Subcutaneous abdominal adipose tissue (tissue), 5 donors: Measurements from ENCODE around the gene ARHGEF6.
A peak's percentile ranks its signal among the peaks of the same experiment; 100 is the strongest.

Experiments
- H3K27ac ChIP-seq: one replicate; pipeline ENCODE4 v1.7.0; 2013; ENCODE audit warnings: low read depth, mild to moderate bottlenecking, inconsistent platforms, low read length, moderate library complexity
- H3K27me3 ChIP-seq, 5 donors: one replicate each; pipeline ENCODE4 v1.7.0; 2013; ENCODE audit warnings: low read length in 5 of 5, inconsistent platforms in 1 of 5; ENCODE audit not compliant: control insufficient read depth in 5 of 5, insufficient read depth in 4 of 5
- H3K36me3 ChIP-seq, 5 donors: one replicate each; pipeline ENCODE4 v1.7.0; 2013; ENCODE audit warnings: low read length in 5 of 5; ENCODE audit not compliant: control insufficient read depth in 5 of 5, insufficient read depth in 5 of 5
- H3K4me1 ChIP-seq, 5 donors: one replicate each; pipeline ENCODE4 v1.7.0; 2013; ENCODE audit warnings: low read length in 5 of 5, mild to moderate bottlenecking in 3 of 5, moderate library complexity in 1 of 5; ENCODE audit not compliant: control insufficient read depth in 5 of 5, insufficient read depth in 5 of 5
- H3K4me3 ChIP-seq, 5 donors: one replicate each; pipeline ENCODE4 v1.7.0; 2013; ENCODE audit warnings: low read length in 5 of 5, low read depth in 1 of 5
- H3K9ac ChIP-seq, 5 donors: one replicate each; pipeline ENCODE4 v1.7.0; 2013; ENCODE audit warnings: low read length in 5 of 5, mild to moderate bottlenecking in 4 of 5, moderate library complexity in 3 of 5
- H3K9me3 ChIP-seq, 5 donors: one replicate each; pipeline ENCODE4 v1.7.0; 2013; ENCODE audit warnings: low read length in 5 of 5; ENCODE audit not compliant: control insufficient read depth in 5 of 5
- donor health status: healthy.
- donor health status: healthy.
- donor health status: healthy.
- donor health status: healthy.
- donor health status: healthy.

ARHGEF6 gene

DNA sequence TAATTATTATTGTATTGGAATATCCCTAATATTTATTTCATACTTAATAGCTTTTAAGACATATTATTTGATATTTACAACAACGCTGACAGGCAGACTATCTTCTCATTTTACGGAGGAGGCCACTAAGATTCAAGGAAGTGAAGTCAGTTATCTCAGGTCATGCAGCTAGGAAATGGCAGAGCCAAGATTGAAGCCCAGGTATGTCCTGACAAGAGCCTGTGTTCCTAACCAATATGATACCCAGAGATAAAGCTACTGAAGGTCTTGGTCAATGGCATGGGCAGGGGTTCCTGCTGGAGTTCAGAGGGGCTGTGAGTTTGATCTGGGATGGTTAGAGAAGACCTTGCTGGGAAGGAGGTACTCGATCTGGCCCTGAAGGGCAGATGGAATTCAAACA is 47.1 kb downstream of the ARHGEF6 start:
- Histone ChIP-seq H3K36me3 (peaks cover 2 to 4% (median 2%) of the 10 kb centered on the region in 5 donors), H3K9ac (no peak overlapping the region), H3K4me3 (no peak overlapping the region), H3K27me3 (peaks cover 0 to 3% (median 0%) of the 10 kb centered on the region in 5 donors), H3K4me1 (peaks cover 0 to 22% (median 12%) of the 10 kb centered on the region in 5 donors), H3K27ac (peak overlapping the region; percentile 11), H3K9me3 (no peaks in the 10 kb centered on the region)

DNA sequence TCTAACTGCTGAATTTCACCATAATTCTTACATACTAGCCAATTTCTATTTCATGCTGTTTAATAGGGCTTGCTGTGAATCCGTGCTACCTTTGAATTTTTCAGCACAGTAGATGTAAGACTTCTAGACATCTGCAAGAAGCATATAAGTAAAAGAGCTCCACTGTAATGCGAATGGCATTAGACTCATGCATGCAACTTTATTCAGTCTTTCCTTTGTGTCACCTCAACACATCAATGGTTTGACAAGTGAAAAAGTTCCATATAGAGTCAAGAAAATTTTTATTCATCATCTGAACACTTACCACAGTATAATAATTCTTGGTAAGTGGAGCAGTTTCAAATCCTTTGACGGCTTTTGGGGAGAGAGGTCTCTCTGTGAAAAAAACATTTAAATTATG is 48.9 kb downstream of the ARHGEF6 start:
- Histone ChIP-seq H3K27ac (peak overlapping the region; percentile 63), H3K4me3 (no peak overlapping the region), H3K9ac (no peak overlapping the region), H3K36me3 (peaks cover 0 to 3% (median 2%) of the 10 kb centered on the region in 5 donors), H3K9me3 (no peaks in the 10 kb centered on the region), H3K4me1 (peaks cover 0 to 23% (median 12%) of the 10 kb centered on the region in 5 donors), H3K27me3 (peaks cover 0 to 3% (median 0%) of the 10 kb centered on the region in 5 donors)

- Histone ChIP-seq H3K36me3 (peaks cover 0 to 3% (median 0%) of the 10 kb centered on the region in 5 donors), H3K9me3 (no peaks in the 10 kb centered on the region), H3K9ac (peak overlapping the region in 2 of 5 donors; percentile 19 to 46), H3K27me3 (peaks cover 0 to 3% (median 0%) of the 10 kb centered on the region in 5 donors), H3K27ac (peak overlapping the region; percentile 63), H3K4me3 (no peak overlapping the region), H3K4me1 (peaks cover 0 to 27% (median 14%) of the 10 kb centered on the region in 5 donors)
Measured at GRCh38 chrX:136731207-136731782, 49.4 kb downstream of the ARHGEF6 start.

GRCh38 chrX:136728393-136728792 is 52.3 kb downstream of the ARHGEF6 start:
- Histone ChIP-seq H3K4me3 (no peak overlapping the region), H3K9me3 (no peaks in the 10 kb centered on the region), H3K27ac (peak overlapping the region; percentile 37), H3K9ac (no peak overlapping the region), H3K4me1 (peaks cover 0 to 22% (median 17%) of the 10 kb centered on the region in 5 donors), H3K36me3 (peaks cover 0 to 3% (median 0%) of the 10 kb centered on the region in 5 donors), H3K27me3 (no peaks in the 10 kb centered on the region)

DNA sequence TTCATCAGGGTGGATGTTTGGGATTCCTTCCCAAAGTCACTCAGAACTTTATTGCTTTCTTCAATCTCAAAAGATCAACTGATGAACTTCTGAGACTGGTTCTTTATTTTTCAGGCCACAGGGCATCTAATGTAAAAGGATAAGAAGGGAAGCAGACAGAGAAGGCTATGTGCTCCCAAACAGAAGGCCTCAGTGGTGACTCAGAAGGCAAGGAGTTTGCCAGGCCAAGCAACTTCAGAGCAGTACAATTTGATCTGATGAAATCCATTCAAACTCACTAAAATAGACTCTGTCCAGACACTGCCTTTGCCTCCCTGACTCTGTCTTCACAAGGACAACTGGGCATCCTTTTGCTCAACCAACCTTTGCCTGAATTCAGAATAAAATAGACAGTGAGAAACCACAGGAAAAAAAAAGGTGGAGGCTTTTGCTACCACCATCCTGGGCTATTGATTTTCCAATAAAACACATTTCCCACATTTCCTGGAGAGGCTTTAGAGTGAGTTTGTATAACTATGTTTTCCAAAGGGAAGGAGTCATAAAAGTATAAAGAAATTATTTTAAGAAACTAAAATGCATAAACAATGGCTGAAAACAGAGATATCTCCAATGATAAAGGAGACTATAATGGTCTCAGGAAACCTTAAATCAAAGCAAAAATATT is 55.2 kb downstream of the ARHGEF6 start:
- Histone ChIP-seq H3K9ac (no peak overlapping the region), H3K4me1 (peaks cover 0 to 13% (median 9%) of the 10 kb centered on the region in 5 donors), H3K4me3 (no peak overlapping the region), H3K27ac (peak overlapping the region; percentile 29), H3K36me3 (peaks cover 0 to 11% (median 0%) of the 10 kb centered on the region in 5 donors), H3K9me3 (no peaks in the 10 kb centered on the region), H3K27me3 (no peaks in the 10 kb centered on the region)

DNA sequence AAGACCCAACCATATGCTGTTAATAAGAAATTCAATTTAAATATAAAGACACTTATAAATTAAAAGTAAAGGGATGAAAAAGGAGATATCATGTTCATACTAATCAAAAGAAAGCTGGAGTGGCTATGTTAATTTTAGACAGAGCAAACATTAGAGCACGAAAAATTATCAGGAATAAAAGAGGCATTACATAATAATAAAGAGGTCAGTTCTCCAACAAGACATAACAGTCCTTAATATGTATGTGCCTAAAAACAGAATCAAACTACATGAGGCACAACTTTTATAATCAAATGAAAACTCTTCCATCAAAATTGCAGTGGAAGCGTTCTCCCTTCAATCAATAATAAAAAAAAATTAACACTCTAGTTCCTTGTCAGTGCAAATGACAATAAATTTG is 62.6 kb downstream of the ARHGEF6 start:
- H3K27me3 ChIP-seq = no peaks in the 10 kb centered on the region
- peaks cover 0 to 9% (median 0%) of the 10 kb centered on the region in 5 donors for H3K36me3 ChIP-seq

GRCh38 chrX:136714626-136715599 is 65.8 kb downstream of the ARHGEF6 start:
- H3K9me3 ChIP-seq = no peaks in the 10 kb centered on the region
- H3K27ac ChIP-seq = no peak overlapping the region
- H3K4me1 ChIP-seq = peaks cover 0 to 16% (median 6%) of the 10 kb centered on the region in 5 donors
- H3K36me3 ChIP-seq = peaks cover 0 to 5% (median 0%) of the 10 kb centered on the region in 5 donors
- H3K4me3 ChIP-seq = no peak overlapping the region
- H3K27me3 ChIP-seq = no peaks in the 10 kb centered on the region
- no peak overlapping the region for H3K9ac ChIP-seq

More for the DNA sequence above, 62.6 kb downstream of the ARHGEF6 start:
- H3K9ac ChIP-seq = no peak overlapping the region
- H3K4me3 ChIP-seq = no peak overlapping the region
- peaks cover 0 to 9% (median 6%) of the 10 kb centered on the region in 5 donors for H3K4me1 ChIP-seq
- H3K9me3 ChIP-seq = no peaks in the 10 kb centered on the region
- H3K27ac ChIP-seq = no peak overlapping the region

DNA sequence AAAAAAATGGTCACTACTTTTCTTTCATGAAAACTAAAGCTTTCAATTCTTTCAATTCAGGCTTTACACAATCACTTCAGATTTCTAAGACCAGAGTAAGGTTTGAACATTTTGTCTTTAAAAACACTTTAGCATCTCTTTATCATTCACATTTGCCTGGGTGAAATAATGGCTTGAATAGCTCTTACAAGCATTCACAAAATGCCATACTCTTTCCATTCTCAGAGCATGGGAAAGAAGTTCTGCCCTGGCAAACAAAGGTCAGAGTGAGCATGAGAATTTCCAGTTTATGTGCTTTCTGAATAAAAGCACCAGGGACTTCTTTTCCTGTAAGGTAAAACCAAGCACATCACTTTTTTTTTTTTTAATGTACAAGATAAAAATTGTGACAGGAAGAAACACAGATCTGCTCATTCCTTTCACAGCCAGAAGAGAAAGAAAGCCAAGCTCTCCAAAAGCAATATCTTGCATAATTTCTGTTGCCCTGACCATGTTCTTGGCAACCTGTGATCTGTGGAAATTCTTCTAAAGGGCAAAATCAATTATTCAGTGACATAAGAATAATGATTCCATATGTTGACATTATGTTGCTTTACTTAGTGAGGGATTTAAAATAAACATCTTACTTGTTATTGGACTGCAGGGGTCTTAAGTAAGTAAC is 68.0 kb downstream of the ARHGEF6 start:
- H3K4me3 ChIP-seq = no peak overlapping the region
- no peaks in the 10 kb centered on the region for H3K27me3 ChIP-seq
- H3K27ac ChIP-seq = peak overlapping the region; percentile 43
- no peaks in the 10 kb centered on the region for H3K9me3 ChIP-seq
- no peak overlapping the region for H3K9ac ChIP-seq
- H3K36me3 ChIP-seq = peaks cover 0 to 6% (median 1%) of the 10 kb centered on the region in 5 donors
- H3K4me1 ChIP-seq = peaks cover 0 to 16% (median 6%) of the 10 kb centered on the region in 5 donors

- Histone ChIP-seq H3K36me3 (peaks cover 5 to 18% (median 13%) of the 10 kb centered on the region in 5 donors), H3K27me3 (no peaks in the 10 kb centered on the region), H3K9ac (no peak overlapping the region), H3K4me1 (peaks cover 0 to 16% (median 6%) of the 10 kb centered on the region in 5 donors), H3K9me3 (no peaks in the 10 kb centered on the region), H3K4me3 (no peak overlapping the region), H3K27ac (peak overlapping the region; percentile 49)
Measured at GRCh38 chrX:136711147-136711546, 69.6 kb downstream of the ARHGEF6 start.
